ENCODE measurements around the gene DRC3.

- TF ChIP-seq CTCF (conservative IDR thresholded peaks at IDR 0.05; ENCODE audit: low read length): no peak
- no peak for TF ChIP-seq EZH2phosphoT487 (IDR thresholded peaks at IDR 0.05; ENCODE audit: borderline replicate concordance, low read depth, low read length)
Measured at GRCh38 chr17:17989081-17989480, 16.4 kb downstream of the DRC3 start.
